Measurements from ENCODE around the gene LDLRAD3.
"Not testable (repeated sequence)": the region's sequence is repeated elsewhere in the genome, so short reads cannot be mapped to it uniquely, and the experiment has no call there.

Gene LDLRAD3

DNA sequence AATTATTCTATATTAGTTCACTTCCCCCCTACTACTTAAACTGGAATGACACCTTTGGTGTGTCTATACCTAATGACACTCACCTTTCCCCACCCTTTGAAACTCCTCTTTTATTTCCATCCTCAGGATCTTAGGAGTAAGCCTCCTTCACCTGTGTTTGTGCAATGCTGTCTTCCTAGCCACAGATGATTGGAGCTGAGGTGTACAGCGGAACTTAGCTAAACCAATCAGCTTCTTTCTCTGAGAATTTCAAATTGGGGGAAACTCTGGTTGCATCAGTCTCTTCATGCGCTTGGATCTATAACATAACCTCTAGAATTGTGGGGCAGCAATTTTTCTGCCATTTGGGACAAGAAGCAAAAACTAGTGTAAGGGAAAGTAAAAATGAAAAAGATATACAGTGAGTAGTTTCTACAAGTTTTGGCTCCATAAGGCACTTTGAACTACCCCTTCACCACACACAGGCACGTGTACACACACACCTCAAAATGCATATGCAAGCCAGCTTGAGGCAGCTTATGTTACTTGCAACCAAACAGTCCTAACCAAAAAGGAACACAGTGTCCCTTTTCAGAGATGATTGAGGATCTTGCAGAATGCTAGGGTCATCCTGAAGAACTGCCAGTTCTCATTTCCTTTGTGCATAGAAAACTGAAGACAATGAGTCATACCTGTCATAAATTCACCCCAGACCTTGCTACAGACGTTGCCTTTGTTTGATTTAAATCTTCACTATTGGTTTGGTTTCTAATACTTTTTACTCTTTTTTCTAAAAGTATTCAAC lies 36.0 kb upstream of the LDLRAD3 start:
- TF ChIP-seq, protein P1, sequence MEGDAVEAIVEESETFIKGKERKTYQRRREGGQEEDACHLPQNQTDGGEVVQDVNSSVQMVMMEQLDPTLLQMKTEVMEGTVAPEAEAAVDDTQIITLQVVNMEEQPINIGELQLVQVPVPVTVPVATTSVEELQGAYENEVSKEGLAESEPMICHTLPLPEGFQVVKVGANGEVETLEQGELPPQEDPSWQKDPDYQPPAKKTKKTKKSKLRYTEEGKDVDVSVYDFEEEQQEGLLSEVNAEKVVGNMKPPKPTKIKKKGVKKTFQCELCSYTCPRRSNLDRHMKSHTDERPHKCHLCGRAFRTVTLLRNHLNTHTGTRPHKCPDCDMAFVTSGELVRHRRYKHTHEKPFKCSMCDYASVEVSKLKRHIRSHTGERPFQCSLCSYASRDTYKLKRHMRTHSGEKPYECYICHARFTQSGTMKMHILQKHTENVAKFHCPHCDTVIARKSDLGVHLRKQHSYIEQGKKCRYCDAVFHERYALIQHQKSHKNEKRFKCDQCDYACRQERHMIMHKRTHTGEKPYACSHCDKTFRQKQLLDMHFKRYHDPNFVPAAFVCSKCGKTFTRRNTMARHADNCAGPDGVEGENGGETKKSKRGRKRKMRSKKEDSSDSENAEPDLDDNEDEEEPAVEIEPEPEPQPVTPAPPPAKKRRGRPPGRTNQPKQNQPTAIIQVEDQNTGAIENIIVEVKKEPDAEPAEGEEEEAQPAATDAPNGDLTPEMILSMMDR (IDR thresholded peaks at IDR 0.05; ENCODE audit: borderline replicate concordance, control extremely low read depth, extremely low read depth, insufficient read depth, missing control alignments): no peak
- peak; percentile 37 for DNase-seq (ENCODE audit: low spot score)
- in situ Hi-C loops (cut with MboI; ENCODE audit: low sequenced_read_pairs, unreplicated experiment): no loop called here

DNA sequence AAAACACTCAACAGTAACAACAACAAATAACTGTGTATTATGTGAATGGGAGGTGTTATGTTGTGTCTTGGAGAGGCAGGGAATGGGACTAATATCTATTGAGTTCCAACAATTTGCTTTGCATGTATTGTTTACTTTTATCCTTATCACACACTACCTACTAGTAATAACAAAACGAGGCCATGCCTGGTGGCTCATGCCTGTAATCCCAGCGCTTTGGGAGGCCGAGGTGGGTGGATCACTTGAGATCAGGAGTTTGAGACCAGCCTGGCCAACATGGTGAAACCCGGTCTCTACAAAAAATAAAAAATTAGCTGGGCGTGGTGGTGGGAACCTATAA lies 35.5 kb upstream of the LDLRAD3 start:
- DNase-seq (ENCODE audit: low spot score); in situ Hi-C loops (cut with MboI; ENCODE audit: low sequenced_read_pairs, unreplicated experiment): not testable (repeated sequence)

DNA sequence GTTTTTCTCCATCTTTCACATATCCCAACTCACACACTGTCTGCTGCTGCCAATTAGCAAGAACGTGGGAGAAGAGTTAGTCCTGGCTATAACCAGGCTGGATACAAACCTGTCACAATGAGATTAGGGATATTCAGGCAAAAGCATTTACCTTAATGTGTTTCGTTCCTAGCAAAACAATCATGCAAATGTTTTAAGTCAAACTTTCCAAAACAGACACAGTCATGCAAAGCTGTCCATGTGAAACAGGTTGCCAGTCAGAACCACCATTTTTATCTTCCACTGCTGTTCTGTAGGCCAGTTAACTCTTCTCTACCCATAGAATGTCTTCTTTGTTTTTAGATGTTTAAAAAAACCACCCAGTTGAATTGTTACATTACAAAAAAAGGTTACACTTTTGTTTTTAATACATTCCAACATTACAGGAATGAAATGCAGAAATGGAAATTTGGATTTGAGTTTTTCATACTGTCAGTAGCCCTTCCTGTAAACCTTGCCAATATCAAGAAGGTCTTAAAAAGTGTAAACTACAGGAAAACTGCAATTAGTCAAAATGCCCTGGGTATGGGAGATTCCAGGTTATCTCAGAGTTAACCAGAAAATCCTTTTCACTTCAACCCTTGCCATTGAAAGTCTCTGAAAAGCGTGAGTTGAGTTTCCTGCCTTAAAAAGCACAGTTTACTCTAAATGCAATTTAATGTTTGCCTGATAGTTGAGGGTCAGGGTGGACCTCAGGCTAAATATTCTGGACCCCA lies 34.2 kb upstream of the LDLRAD3 start:
- TF ChIP-seq, protein P1 (IDR thresholded peaks at IDR 0.05; ENCODE audit: borderline replicate concordance, control extremely low read depth, extremely low read depth, insufficient read depth, missing control alignments): no peak
- DNase-seq (ENCODE audit: low spot score): no peak
- in situ Hi-C loops (cut with MboI; ENCODE audit: low sequenced_read_pairs, unreplicated experiment): no loop called here

DNA sequence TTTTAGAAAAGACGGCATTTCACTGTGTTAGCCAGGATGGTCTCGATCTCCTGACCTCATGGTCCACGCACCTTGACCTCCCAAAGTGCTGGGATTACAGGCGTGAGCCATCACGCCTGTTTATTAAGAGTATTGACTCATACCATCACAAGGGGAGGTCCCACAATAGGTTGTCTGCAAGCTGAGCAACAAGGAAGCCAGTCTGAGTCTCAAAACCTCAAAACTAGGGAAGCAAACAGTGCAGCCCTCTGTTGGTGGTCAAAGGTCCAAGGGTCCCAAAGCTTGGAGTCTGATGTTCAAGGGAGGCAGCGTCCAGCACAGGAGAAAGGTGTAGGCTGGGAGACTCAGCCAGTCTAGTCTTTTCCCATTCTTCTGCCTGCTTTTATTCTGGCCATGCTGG lies 32.8 kb upstream of the LDLRAD3 start:
- in situ Hi-C loops (cut with MboI; ENCODE audit: low sequenced_read_pairs, unreplicated experiment): no loop called here
- TF ChIP-seq, protein P1 (IDR thresholded peaks at IDR 0.05; ENCODE audit: borderline replicate concordance, control extremely low read depth, extremely low read depth, insufficient read depth, missing control alignments): no peak
- DNase-seq (ENCODE audit: low spot score): no peak

DNA sequence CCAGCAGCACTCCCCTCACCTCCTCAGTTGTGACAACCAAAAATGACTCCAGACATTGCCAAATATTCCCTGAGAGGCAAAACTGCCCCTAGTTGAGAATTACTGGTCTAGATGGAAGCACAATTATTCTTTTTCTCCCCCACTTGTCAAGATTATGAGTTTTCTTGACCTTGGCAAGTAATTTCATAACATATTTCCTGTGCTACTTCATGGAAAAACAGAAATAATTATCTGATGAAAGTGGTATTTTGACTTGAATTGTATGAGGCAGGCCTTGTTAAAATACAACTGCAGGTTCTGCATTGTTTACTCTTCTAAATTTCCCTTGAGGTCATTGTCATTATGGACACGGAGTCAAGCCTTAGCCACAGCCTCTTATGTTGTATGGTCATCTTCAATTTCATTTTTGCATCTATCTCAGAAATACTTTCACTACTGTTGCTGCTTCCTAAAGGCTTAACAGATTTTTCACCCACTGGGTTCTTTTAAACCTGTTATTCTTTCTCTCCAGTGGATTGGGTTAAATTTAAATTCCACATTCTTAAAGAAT lies 32.2 kb upstream of the LDLRAD3 start:
- peak; percentile 20 for DNase-seq (ENCODE audit: low spot score)
- in situ Hi-C loops (cut with MboI; ENCODE audit: low sequenced_read_pairs, unreplicated experiment): no loop called here
- TF ChIP-seq, protein P1 (IDR thresholded peaks at IDR 0.05; ENCODE audit: borderline replicate concordance, control extremely low read depth, extremely low read depth, insufficient read depth, missing control alignments): no peak

DNA sequence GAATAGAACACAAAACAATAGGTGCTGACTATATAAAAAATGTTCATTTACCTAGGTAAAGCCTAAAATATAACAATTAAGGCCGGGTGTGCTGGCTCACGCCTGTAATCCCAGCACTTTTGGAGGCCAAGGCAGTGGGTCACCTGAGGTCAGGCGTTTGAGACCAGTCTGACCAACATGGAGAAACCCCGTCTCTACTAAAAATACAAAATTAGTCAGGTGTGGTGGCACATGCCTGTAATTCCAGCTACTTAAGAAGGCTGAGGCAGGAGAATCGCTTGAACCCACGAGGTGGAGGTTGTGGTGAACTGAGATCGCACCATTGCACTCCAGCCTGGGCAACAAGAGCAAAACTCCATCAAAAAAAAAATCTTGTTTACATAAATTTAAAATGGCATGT lies 31.4 kb upstream of the LDLRAD3 start:
- DNase-seq (ENCODE audit: low spot score); in situ Hi-C loops (cut with MboI; ENCODE audit: low sequenced_read_pairs, unreplicated experiment): not testable (repeated sequence)

DNA sequence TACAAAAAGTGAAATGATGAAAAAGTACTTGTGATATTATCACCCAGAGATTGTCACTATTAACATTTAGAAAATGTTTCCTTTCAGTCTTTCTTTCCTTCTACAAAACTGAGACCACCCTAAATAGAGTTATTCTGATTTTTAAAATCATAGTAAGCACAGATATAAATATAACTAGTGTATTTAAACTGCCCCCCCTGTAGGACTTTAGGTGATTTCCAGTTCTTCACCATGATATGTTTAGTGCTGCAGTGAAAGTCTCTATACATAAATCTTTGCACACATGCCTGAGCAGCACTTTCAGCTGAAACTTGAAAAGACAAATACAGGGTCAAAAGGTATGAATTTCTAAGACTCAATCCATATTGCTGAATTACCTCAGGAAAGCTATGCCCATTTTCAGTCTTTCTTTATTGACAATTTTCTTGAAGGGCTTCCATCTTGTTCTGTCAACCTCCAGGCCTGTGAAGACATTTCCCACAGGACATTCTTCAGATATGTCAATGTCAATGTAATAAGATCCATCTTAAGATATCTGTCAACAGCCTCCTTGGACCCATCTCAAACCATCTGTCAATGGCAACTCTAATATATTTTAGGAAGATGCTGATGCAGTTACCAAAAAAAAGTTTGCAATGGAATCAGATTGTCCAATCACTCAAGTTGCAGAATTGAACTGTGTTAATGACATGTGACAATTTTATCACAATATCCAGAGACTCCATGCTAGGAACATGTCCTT lies 30.8 kb upstream of the LDLRAD3 start:
- in situ Hi-C loops (cut with MboI; ENCODE audit: low sequenced_read_pairs, unreplicated experiment): no loop called here
- TF ChIP-seq, protein P1 (IDR thresholded peaks at IDR 0.05; ENCODE audit: borderline replicate concordance, control extremely low read depth, extremely low read depth, insufficient read depth, missing control alignments): no peak
- DNase-seq (ENCODE audit: low spot score): peak; percentile 18

Measured in GM13976 (cell line).